WTC11 (cell line): Measurements from ENCODE around the gene GZMM. TPM values are rescaled to one million over a fixed set of nuclear protein-coding genes. Genes with fewer than 3 reads are reported as not detected.

Experiments
- ATAC-seq: fragments of 200-7000 bp; cut with Tn5 transposase; 2 replicates; pipeline ENCODE4 v1.10.0; 2021; ENCODE audit warnings: mild to moderate bottlenecking, moderate library complexity
- CTCF ChIA-PET: fragments of 300-600 bp; sonication (Branson Sonifier 250); formaldehyde crosslinking; loops from one replicate; lab custom pipeline; 2021; ENCODE audit warnings: antibody characterized with exemption; lab: Charles Lee
- POLR2A ChIA-PET: fragments of 350-600 bp; sonication (Branson Sonifier 250); formaldehyde crosslinking; loops from one replicate; lab custom pipeline; 2021; ENCODE audit warnings: antibody characterized with exemption; lab: Charles Lee
- DNase-seq: peaks from one replicate; pipeline ENCODE4 v3.0.0; 2021; ENCODE audit warnings: low spot score
- H3K27ac Mint-ChIP-seq: 2 replicates; pipeline ENCODE4 v1.8.0; 2021; ENCODE audit warnings: mixed read lengths
- H3K27me3 Mint-ChIP-seq: 2 replicates; pipeline ENCODE4 v1.8.0; 2021; ENCODE audit warnings: low read depth, mild to moderate bottlenecking, moderate library complexity, mixed read lengths
- H3K36me3 Mint-ChIP-seq: 2 replicates; pipeline ENCODE4 v1.8.0; 2021; ENCODE audit warnings: mixed read lengths
- H3K4me1 Mint-ChIP-seq: 2 replicates; pipeline ENCODE4 v1.8.0; 2022; ENCODE audit warnings: mixed read lengths
- H3K4me3 Mint-ChIP-seq: 2 replicates; pipeline ENCODE4 v1.8.0; 2021; ENCODE audit warnings: mild to moderate bottlenecking, moderate library complexity, mixed read lengths
- H3K9me3 Mint-ChIP-seq: 2 replicates; pipeline ENCODE4 v1.8.0; 2021; ENCODE audit warnings: mixed read lengths
- CREB1 ChIP-seq: sonication (generic); formaldehyde crosslinking; IDR thresholded peaks from 2 replicates; pipeline ENCODE4 v1.8.0; 2023; ENCODE audit warnings: mild to moderate bottlenecking, missing genetic modification reagents
- FOXK1 ChIP-seq: sonication (generic); formaldehyde crosslinking; IDR thresholded peaks from 2 replicates; pipeline ENCODE4 v1.8.0; 2022; ENCODE audit warnings: mild to moderate bottlenecking, moderate library complexity, missing genetic modification reagents
- GABPB1 ChIP-seq: sonication (generic); formaldehyde crosslinking; IDR thresholded peaks from 2 replicates; pipeline ENCODE4 v1.8.1; 2023; ENCODE audit warnings: mild to moderate bottlenecking, missing genetic modification reagents
- JAZF1 ChIP-seq: fragments of 250-450 bp; sonication (Bioruptor Pico); IDR thresholded peaks from 2 replicates; pipeline ENCODE4 v1.9.0; 2021; ENCODE audit warnings: moderate library complexity, mild to moderate bottlenecking, inconsistent platforms
- KAT7 ChIP-seq: sonication (generic); formaldehyde crosslinking; IDR thresholded peaks from 2 replicates; pipeline ENCODE4 v1.8.1; 2023; ENCODE audit warnings: missing genetic modification reagents, mild to moderate bottlenecking, borderline replicate concordance
- NFE2L1 ChIP-seq: sonication (generic); formaldehyde crosslinking; IDR thresholded peaks from 2 replicates; pipeline ENCODE4 v1.8.1; 2023; ENCODE audit warnings: missing genetic modification reagents
- RELA ChIP-seq: sonication (generic); formaldehyde crosslinking; IDR thresholded peaks from 2 replicates; pipeline ENCODE4 v1.8.1; 2022; ENCODE audit warnings: missing genetic modification reagents, mild to moderate bottlenecking, borderline replicate concordance
- RORB ChIP-seq: fragments of 250-450 bp; sonication (Bioruptor Pico); IDR thresholded peaks from 2 replicates; pipeline ENCODE4 v1.9.0; 2021; ENCODE audit warnings: mild to moderate bottlenecking
- SMAD4 ChIP-seq: sonication (generic); formaldehyde crosslinking; IDR thresholded peaks from 2 replicates; pipeline ENCODE4 v1.8.0; 2022; ENCODE audit warnings: mild to moderate bottlenecking, missing genetic modification reagents
- SOX15 ChIP-seq: fragments of 250-450 bp; sonication (Bioruptor Pico); IDR thresholded peaks from 2 replicates; pipeline ENCODE4 v1.9.0; 2021; ENCODE audit warnings: mild to moderate bottlenecking
- SP1 ChIP-seq: sonication (generic); formaldehyde crosslinking; conservative IDR thresholded peaks from 2 replicates; pipeline ENCODE4 v1.8.1; 2022; ENCODE audit warnings: missing genetic modification reagents
- TCF7 ChIP-seq: sonication (generic); formaldehyde crosslinking; IDR thresholded peaks from 2 replicates; pipeline ENCODE4 v1.8.0; 2022; ENCODE audit warnings: mild to moderate bottlenecking, low read depth, missing genetic modification reagents, moderate library complexity
- TEAD4 ChIP-seq: sonication (generic); formaldehyde crosslinking; IDR thresholded peaks from 2 replicates; pipeline ENCODE4 v1.8.0; 2022; ENCODE audit warnings: mild to moderate bottlenecking, missing genetic modification reagents
- TP53 ChIP-seq: sonication (generic); formaldehyde crosslinking; IDR thresholded peaks from 2 replicates; pipeline ENCODE4 v1.8.1; 2023; ENCODE audit warnings: mild to moderate bottlenecking, missing genetic modification reagents
- total RNA-seq: library from RNA; stranded (reverse); gene quantifications from 3 replicates; pipeline ENCODE4 v1.2.3, GENCODE V29; 2021
- TF ChIP-seq, protein P1 (sequence below): sonication (generic); formaldehyde crosslinking; IDR thresholded peaks from 2 replicates; pipeline ENCODE4 v1.8.0; 2023; ENCODE audit warnings: missing genetic modification reagents, mild to moderate bottlenecking, borderline replicate concordance
- TF ChIP-seq, protein P2 (sequence below): sonication (generic); formaldehyde crosslinking; IDR thresholded peaks from 2 replicates; pipeline ENCODE4 v1.8.1; 2023; ENCODE audit warnings: mild to moderate bottlenecking, missing genetic modification reagents, moderate library complexity
- TF ChIP-seq, protein P3 (sequence below): sonication (generic); formaldehyde crosslinking; IDR thresholded peaks from 2 replicates; pipeline ENCODE4 v1.8.1; 2022; ENCODE audit warnings: low read depth, mild to moderate bottlenecking, moderate library complexity, missing genetic modification reagents, borderline replicate concordance
- TF ChIP-seq, protein P4 (sequence below): fragments of 200-600 bp; IDR thresholded peaks from 2 replicates; pipeline ENCODE4 v1.8.0; 2022; ENCODE audit warnings: antibody characterized with exemption
- TF ChIP-seq, protein P5 (sequence below): sonication (generic); formaldehyde crosslinking; IDR thresholded peaks from 2 replicates; pipeline ENCODE4 v1.8.1; 2023; ENCODE audit warnings: mild to moderate bottlenecking, moderate library complexity, missing genetic modification reagents
- TF ChIP-seq, protein P6 (sequence below): sonication (generic); formaldehyde crosslinking; IDR thresholded peaks from 2 replicates; pipeline ENCODE4 v1.8.0; 2023; ENCODE audit warnings: mild to moderate bottlenecking, missing genetic modification reagents
- TF ChIP-seq, protein P7 (sequence below): sonication (generic); formaldehyde crosslinking; IDR thresholded peaks from 2 replicates; pipeline ENCODE4 v1.8.0; 2022; ENCODE audit warnings: mild to moderate bottlenecking, missing genetic modification reagents

GZMM gene
- total RNA-seq, 1 experiment from 2014 or later: 0.68 TPM

DNA sequence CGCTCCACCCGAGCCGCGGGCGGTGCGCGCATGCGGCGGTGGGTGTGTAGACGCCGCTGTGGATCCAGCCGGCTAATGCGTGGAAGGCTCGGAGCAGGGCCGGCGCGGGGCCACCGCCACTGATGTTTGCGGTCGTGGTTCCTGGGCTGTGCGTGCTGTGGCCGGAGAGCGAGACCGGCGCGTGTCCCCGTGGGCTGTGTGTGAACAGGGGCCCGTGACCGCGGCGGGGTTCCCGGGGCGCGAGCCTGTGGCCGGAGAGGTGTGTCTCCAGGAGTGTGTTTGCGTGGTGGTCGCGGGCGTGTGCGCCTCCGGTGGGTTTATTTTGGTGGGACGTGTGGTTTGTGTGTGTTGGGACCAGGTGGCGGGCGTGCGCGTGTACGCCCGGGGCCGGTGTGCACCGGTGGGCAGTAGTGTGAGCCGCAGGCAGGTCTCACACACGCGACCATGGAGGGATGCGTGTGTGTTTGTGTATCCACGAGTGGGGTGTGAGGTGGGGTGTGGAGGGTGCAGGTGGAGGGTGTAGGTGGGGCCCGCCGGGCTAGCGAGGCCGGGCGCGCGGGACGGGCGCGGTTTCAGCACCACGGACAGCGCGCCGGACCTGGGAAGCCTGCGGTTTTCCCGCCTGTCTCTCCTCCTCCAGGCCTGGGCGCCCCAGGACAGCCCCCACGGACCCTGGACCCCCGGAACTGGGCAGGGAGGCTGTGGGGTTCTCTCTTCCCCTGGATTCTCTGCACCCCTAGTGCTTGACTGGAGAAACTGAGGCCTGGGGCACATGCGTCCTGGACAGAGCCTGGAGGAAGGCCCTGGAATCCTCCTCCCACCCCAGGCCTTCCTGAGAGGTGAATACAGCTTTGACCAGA, 47.5 kb downstream of the GZMM start:
- ChIA-PET POLR2A (no interaction called here), CTCF (interaction anchor here (1.0 kb wide), 1 partner anchor 143 kb away, joined by 3 read pairs; no protein-coding TSS in a partner anchor)
- H3K36me3 Mint-ChIP-seq: no peaks in the 10 kb centered on the region
- peak; percentile 52 for DNase-seq
- no peaks in the 10 kb centered on the region for H3K4me1 Mint-ChIP-seq
- H3K27me3 Mint-ChIP-seq: peaks cover 43% of the 10 kb centered on the region
- H3K9me3 Mint-ChIP-seq: no peaks in the 10 kb centered on the region
- no peak overlapping the region for H3K27ac Mint-ChIP-seq
- peak; percentile 8; the same call in 1 of the 2 replicates for ATAC-seq
- H3K4me3 Mint-ChIP-seq: peak overlapping the region; percentile 52
- TF ChIP-seq, protein P1, sequence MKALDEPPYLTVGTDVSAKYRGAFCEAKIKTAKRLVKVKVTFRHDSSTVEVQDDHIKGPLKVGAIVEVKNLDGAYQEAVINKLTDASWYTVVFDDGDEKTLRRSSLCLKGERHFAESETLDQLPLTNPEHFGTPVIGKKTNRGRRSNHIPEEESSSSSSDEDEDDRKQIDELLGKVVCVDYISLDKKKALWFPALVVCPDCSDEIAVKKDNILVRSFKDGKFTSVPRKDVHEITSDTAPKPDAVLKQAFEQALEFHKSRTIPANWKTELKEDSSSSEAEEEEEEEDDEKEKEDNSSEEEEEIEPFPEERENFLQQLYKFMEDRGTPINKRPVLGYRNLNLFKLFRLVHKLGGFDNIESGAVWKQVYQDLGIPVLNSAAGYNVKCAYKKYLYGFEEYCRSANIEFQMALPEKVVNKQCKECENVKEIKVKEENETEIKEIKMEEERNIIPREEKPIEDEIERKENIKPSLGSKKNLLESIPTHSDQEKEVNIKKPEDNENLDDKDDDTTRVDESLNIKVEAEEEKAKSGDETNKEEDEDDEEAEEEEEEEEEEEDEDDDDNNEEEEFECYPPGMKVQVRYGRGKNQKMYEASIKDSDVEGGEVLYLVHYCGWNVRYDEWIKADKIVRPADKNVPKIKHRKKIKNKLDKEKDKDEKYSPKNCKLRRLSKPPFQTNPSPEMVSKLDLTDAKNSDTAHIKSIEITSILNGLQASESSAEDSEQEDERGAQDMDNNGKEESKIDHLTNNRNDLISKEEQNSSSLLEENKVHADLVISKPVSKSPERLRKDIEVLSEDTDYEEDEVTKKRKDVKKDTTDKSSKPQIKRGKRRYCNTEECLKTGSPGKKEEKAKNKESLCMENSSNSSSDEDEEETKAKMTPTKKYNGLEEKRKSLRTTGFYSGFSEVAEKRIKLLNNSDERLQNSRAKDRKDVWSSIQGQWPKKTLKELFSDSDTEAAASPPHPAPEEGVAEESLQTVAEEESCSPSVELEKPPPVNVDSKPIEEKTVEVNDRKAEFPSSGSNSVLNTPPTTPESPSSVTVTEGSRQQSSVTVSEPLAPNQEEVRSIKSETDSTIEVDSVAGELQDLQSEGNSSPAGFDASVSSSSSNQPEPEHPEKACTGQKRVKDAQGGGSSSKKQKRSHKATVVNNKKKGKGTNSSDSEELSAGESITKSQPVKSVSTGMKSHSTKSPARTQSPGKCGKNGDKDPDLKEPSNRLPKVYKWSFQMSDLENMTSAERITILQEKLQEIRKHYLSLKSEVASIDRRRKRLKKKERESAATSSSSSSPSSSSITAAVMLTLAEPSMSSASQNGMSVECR: peak; percentile 91
- TF ChIP-seq NFE2L1 (CRISPR knock-in tag) (peak; percentile 83), SMAD4 (peak; percentile 51; the same call in 1 of the 2 replicates), JAZF1 (no peak), TEAD4 (CRISPR knock-in tag) (peak; percentile 58; the same call in 1 of the 2 replicates), KAT7 (no peak; the same call in 1 of the 2 replicates), TP53 (no peak), CREB1 (CRISPR knock-in tag) (peak; percentile 50; the same call in 1 of the 2 replicates), FOXK1 (CRISPR knock-in tag) (peak; percentile 63; the same call in 1 of the 2 replicates), TCF7 (peak; percentile 37; the same call in 1 of the 2 replicates), GABPB1 (CRISPR knock-in tag) (no peak), RORB (CRISPR knock-in tag) (no peak), RELA (CRISPR knock-in tag) (peak; percentile 47; the same call in 1 of the 2 replicates), SOX15 (CRISPR knock-in tag) (no peak), SP1 (peak; percentile 60; the same call in 1 of the 2 replicates)
- TF ChIP-seq, protein P2, sequence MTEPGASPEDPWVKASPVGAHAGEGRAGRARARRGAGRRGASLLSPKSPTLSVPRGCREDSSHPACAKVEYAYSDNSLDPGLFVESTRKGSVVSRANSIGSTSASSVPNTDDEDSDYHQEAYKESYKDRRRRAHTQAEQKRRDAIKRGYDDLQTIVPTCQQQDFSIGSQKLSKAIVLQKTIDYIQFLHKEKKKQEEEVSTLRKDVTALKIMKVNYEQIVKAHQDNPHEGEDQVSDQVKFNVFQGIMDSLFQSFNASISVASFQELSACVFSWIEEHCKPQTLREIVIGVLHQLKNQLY (CRISPR knock-in tag): no peak
- TF ChIP-seq, protein P3, sequence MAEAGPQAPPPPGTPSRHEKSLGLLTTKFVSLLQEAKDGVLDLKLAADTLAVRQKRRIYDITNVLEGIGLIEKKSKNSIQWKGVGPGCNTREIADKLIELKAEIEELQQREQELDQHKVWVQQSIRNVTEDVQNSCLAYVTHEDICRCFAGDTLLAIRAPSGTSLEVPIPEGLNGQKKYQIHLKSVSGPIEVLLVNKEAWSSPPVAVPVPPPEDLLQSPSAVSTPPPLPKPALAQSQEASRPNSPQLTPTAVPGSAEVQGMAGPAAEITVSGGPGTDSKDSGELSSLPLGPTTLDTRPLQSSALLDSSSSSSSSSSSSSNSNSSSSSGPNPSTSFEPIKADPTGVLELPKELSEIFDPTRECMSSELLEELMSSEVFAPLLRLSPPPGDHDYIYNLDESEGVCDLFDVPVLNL (CRISPR knock-in tag): peak; percentile 76; the same call in 1 of the 2 replicates
- TF ChIP-seq, protein P4, sequence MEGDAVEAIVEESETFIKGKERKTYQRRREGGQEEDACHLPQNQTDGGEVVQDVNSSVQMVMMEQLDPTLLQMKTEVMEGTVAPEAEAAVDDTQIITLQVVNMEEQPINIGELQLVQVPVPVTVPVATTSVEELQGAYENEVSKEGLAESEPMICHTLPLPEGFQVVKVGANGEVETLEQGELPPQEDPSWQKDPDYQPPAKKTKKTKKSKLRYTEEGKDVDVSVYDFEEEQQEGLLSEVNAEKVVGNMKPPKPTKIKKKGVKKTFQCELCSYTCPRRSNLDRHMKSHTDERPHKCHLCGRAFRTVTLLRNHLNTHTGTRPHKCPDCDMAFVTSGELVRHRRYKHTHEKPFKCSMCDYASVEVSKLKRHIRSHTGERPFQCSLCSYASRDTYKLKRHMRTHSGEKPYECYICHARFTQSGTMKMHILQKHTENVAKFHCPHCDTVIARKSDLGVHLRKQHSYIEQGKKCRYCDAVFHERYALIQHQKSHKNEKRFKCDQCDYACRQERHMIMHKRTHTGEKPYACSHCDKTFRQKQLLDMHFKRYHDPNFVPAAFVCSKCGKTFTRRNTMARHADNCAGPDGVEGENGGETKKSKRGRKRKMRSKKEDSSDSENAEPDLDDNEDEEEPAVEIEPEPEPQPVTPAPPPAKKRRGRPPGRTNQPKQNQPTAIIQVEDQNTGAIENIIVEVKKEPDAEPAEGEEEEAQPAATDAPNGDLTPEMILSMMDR: no peak
- TF ChIP-seq, protein P5, sequence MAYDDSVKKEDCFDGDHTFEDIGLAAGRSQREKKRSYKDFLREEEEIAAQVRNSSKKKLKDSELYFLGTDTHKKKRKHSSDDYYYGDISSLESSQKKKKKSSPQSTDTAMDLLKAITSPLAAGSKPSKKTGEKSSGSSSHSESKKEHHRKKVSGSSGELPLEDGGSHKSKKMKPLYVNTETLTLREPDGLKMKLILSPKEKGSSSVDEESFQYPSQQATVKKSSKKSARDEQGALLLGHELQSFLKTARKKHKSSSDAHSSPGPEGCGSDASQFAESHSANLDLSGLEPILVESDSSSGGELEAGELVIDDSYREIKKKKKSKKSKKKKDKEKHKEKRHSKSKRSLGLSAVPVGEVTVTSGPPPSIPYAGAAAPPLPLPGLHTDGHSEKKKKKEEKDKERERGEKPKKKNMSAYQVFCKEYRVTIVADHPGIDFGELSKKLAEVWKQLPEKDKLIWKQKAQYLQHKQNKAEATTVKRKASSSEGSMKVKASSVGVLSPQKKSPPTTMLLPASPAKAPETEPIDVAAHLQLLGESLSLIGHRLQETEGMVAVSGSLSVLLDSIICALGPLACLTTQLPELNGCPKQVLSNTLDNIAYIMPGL (CRISPR knock-in tag): peak; percentile 46; the same call in 1 of the 2 replicates
- TF ChIP-seq, protein P6, sequence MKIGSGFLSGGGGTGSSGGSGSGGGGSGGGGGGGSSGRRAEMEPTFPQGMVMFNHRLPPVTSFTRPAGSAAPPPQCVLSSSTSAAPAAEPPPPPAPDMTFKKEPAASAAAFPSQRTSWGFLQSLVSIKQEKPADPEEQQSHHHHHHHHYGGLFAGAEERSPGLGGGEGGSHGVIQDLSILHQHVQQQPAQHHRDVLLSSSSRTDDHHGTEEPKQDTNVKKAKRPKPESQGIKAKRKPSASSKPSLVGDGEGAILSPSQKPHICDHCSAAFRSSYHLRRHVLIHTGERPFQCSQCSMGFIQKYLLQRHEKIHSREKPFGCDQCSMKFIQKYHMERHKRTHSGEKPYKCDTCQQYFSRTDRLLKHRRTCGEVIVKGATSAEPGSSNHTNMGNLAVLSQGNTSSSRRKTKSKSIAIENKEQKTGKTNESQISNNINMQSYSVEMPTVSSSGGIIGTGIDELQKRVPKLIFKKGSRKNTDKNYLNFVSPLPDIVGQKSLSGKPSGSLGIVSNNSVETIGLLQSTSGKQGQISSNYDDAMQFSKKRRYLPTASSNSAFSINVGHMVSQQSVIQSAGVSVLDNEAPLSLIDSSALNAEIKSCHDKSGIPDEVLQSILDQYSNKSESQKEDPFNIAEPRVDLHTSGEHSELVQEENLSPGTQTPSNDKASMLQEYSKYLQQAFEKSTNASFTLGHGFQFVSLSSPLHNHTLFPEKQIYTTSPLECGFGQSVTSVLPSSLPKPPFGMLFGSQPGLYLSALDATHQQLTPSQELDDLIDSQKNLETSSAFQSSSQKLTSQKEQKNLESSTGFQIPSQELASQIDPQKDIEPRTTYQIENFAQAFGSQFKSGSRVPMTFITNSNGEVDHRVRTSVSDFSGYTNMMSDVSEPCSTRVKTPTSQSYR (CRISPR knock-in tag): no peak; the same call in 1 of the 2 replicates
- TF ChIP-seq, protein P7, sequence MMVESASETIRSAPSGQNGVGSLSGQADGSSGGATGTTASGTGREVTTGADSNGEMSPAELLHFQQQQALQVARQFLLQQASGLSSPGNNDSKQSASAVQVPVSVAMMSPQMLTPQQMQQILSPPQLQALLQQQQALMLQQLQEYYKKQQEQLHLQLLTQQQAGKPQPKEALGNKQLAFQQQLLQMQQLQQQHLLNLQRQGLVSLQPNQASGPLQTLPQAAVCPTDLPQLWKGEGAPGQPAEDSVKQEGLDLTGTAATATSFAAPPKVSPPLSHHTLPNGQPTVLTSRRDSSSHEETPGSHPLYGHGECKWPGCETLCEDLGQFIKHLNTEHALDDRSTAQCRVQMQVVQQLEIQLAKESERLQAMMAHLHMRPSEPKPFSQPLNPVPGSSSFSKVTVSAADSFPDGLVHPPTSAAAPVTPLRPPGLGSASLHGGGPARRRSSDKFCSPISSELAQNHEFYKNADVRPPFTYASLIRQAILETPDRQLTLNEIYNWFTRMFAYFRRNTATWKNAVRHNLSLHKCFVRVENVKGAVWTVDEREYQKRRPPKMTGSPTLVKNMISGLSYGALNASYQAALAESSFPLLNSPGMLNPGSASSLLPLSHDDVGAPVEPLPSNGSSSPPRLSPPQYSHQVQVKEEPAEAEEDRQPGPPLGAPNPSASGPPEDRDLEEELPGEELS (CRISPR knock-in tag): peak; percentile 96
